Fibroblast of gingiva (primary cell): ENCODE results near the gene PER1.
"Not testable (repeated sequence)": the region's sequence is repeated elsewhere in the genome, so short reads cannot be mapped to it uniquely, and the experiment has no call there.

Source experiments
- DNase-seq: peaks from one replicate; pipeline ENCODE4 v3.0.0-alpha.2; 2011; ENCODE audit warnings: low read depth

Gene PER1

DNA sequence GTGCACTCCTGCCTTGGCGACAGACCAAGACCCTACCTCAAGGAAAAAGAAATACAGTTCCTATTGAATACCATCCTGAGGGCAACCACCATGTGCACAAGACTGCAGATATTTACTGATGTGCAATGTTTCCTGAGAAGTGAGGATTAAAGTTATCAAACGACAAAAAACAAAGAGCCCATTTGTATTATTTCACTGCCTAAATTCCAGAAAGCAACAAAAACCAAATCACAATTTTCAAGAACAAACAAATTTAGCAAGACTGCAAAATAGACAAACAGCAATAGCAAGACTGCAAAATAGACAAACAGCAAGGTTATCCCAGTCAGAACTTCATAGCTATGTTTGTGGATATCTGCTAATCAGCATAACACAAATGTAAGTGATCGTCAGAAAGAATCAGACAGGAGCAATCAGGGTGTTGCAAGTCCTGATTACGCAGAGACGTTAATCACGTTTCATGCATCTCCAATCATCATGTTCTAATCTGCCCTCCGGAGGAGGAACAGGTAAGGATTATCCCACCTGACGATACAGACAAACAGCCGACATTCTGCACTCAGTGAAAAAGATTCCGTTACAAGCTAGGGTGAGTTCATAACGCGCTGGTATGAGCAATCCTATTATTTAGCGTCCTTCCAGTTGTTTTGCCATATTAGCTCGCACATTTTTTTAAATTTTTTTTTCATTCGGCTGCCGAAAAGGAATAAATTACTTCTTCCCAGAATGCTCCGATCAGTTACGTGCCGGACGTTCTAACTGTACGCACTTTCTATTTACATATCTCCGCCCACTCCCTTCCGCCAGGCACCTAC is 21.1 kb upstream of the PER1 start:
- DNase-seq = peak; percentile 97

DNA sequence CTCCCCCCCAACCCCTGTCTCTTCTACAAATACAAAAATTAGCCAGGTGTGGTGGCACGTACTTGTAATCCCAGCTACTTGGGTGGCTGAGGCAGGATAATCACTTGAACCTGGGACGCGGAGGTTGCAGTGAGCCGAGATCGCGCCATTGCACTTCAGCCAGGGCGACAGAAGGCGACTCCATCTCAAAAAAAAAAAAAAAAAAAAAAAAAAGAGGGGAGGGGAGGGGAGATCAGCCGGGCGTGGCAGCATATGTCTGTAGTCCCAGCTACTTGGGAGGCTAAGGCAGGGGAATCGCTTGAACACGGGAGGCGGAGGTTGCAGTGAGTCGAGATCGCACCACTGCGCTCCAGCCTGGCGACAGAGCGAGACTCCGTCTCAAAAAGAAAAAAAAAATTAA is 18.0 kb upstream of the PER1 start:
- DNase-seq = not testable (repeated sequence)

DNA sequence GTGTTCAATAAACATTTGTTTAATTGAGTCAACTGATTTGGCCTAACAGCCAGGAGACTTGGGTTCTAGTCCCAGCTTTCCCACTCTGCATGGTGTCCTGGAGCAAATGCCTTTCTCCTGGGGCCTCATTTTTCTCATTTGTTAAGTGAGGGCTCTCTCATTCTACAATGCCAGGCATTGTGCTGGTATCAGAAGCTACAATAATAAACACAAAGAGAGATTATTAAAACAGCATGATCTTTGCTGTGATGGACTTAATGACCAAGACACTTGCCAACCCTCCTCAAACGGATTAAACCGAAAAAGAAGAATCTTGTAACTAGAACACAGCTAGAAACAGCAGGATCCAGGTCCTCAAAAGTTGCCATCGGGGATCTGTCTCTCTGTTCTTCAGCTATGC is 15.3 kb upstream of the PER1 start:
- DNase-seq = no peak

DNA sequence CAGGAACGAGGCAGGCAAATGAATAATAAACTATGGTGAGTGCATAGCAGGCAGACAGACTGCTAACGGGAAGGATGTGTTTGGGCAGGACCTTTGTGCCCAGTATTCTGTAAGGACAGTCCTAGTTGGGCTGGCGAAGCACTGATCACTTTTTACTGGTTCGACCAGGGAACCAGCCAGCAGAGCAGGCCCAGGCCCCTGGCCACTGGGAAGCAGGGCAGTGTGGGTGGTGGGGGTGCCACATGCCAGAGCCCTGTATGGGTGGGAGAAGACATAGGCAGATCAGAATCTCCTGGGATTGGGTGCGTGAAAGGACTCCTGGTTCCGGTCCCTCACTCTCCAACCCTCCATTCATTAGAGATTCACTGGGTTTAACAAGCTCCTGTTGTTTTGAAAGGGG is 14.5 kb upstream of the PER1 start:
- DNase-seq = no peak

DNA sequence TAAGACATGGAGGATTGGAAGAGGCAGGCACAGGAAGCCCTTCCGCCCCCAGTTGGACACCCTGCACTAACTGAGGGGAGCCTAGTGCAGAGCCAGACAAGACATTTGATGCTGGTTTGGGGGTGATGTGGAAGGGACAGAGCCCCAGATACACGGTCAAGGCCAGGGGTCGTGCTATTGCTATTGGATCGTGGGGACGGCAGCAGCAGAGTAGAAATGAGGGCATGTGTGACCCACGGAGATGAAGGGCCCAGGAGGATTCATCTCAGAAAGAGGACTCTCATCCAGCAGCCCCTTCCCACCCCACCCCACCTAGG is 12.6 kb upstream of the PER1 start:
- no peak for DNase-seq

DNA sequence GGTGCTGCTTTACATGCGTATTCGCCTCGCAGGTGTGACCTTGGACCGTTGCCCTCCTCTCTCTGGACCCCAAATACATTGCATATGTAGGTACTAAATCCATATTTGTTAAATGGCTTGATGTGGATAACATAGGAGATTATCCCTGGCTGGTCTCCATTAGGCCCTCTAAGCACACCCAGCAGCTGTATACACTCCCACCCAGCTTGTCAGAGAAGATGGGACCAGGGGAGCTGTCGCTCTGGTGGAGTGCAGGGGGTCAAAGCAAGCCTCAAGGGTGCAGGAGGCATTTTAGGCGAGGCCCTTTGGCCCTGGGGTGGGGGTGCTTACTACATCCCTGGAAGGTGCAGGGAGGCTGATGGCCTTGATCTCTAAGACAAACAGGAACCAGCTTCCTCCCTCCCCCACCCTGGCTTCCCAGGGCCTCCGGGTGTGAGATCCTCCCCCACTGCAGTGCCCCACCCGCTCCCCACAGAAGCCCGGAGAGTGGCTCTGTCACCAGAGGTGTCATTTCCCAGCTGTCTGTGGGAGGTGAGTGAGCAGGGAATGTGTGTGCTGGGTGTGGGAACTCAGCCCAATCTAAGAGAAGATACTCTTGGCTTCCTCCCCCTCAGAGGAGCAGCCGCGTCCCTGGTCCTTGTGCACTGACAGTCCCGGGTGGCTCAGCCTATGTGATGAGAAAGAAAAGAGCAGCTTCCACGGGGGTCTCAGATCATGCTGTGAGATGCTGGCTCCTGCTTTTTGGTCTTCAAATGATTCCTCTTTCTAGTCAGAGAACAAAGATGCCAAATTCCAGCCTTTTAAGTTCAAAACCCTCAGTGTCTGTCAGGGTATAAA is 12.0 kb upstream of the PER1 start:
- DNase-seq = no peak

DNA sequence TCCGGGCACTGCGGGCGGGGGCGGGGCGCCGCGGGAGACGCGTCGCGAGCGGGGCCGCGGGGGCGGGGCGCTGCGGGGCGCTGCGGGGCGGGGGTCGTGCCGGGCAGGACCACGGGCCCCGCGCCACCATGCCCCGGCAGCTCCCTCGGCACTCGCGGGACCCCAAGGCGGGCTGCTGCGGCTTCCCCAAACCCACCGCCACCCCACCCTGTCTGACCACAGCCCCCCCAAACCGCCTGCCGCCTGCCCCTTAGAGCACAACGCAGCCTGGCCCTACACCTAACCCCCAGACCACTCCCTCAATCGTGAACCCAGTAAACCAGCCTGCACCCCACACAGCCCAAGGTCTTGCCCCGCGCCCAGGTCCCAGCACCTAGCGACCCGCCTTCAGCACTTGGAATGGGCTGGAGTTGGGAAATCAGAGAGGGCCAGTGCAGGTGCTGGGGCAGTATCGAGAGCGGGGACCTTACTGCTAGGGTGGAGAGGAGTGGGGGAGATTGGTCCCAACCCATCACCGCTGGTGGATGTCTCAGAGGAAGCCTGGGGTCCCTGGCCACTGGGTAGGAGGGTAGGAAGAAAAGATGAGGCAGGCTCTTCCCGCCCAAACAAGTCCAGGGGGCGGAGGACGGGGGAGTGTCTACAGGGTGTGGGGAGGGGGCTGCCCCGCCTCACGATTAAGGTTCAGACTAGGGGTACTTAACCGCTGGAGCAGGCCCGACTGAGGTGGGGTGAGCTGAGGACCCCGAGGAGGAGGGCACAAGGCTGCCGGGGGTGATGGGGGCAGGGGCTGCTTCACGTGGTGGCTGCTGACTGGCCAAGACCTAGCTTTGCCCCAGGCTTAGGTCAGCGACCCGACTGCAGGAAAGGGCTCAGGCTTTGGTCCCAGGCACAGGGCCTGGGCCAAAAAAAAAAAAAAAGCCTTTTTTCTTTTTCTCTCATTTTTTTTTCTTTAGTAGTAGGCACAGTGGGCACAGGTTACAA is 11.1 kb upstream of the PER1 start:
- no peak for DNase-seq

DNA sequence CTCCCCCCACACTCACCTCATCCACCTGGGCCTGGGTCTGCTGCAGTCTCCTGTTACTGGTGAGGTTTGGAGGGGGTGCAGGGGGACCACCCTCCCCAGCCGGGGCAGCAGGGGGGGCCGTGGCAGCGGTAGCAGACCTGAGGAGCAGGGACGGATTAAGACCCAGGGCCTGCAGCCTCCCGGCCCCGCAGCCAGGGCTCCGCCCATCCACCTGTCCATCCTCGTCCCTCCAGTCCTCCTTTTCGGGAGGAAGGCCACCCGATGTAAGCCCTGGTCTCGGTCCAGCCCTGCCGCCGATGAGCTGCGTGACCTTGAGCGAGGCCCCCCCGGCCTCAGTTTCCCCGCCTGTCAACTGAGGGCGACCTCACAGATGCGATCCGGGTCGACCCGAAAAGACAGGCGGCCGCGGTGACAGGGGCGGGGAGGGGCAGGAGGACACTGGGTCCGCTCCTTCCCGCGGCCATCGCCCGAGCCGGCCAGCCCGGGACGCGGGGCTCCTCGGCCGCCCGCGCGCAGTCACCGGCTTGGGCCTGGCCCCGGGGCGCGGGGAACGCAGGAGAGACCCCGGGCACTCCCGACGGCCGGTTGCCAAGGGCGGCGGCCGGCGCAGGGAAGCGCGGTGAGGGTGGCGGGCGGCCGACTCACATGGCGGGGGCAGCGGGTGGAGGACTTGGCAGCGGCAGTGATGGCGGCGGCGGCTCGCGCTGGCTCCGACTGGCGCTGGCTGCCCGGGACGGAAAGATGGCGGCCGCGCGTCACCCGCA is 10.2 kb upstream of the PER1 start, which contains the start of gene VAMP2:
VAMP2 (minus strand) TSS at position 716 of the 764 bp plus-strand sequence; CDS start at position 647, 69 bp downstream.
- DNase-seq = peak; percentile 70

DNA sequence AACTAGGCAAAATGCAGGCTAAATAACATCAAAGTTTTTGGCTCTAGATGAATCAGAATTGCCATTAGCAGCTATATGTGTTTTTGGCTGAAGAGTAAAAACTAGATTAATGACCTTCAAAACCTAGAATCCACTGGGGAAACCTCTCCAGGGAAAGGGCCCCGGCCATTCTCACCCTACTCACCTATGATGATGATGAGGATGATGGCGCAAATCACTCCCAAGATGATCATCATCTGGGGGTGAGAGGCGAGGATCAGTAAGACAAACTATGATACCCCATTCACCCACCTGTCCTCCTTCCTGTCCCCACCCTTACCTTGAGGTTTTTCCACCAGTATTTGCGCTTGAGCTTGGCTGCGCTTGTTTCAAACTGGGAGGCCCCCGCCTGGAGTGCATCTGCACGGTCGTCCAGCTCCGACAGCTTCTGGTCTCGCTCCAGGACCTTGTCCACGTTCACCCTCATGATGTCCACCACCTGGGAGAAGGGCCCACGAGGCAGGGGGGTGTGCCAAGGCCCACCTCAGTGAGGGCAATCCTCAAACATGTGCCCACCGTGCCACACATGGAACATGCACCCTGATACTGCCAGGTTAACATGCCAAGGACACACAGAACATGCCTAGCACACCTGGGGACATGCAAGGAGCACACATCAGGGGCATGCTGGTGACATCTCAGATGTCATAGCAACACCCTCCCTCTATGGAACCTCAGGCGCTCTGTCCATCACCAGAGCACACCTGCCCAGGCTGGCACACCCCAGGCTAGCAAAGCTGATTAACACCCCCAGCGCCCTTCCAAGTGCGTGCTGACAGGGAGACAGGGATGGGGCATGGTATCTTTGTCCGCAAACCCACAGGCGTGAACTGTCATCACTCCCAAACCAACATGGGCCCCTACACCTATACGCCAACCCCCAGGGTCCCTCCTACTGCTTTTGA is 9.4 kb upstream of the PER1 start:
- DNase-seq = no peak

DNA sequence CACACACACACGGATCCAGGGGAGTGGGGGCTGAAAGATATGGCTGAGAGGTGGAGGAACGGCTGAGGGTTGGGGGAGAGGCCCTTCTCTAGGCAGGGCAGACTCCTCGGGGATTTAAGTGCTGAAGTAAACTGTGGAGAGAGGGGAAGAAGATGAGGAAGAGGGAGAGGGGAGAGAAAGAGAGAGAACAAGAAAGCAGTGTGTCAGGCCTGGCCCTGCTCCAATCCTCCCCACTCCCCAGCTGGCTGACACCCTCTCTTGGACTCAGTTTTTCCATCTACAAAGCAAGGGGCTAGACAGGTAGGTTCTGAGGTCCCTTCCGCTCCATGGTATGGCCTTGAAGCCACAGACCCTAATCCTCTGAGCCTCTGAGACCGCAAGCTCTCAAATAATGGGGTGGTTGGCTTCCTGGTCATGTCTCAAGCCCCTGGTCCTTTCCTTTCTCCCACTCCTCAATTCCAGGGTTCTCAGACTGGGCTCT is 8.6 kb upstream of the PER1 start:
- DNase-seq = no peak

DNA sequence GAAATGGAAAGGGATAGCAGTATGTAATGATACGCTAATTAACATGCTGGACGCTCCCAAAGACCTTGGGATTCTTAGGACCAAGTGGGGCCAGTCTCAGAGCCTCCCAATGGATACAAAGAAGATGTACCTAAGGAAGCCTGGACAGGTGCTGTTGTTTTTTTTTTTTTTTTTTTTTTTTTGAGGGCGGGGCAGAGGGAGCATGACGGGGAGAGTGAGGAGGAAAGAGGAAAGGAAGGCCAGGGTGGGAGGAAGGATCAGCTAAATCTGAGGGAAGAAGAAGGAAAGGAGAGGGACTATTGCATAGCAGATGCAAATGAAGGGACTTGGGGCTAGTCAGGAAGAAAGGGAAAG is 8.0 kb upstream of the PER1 start:
- DNase-seq = no peak

DNA sequence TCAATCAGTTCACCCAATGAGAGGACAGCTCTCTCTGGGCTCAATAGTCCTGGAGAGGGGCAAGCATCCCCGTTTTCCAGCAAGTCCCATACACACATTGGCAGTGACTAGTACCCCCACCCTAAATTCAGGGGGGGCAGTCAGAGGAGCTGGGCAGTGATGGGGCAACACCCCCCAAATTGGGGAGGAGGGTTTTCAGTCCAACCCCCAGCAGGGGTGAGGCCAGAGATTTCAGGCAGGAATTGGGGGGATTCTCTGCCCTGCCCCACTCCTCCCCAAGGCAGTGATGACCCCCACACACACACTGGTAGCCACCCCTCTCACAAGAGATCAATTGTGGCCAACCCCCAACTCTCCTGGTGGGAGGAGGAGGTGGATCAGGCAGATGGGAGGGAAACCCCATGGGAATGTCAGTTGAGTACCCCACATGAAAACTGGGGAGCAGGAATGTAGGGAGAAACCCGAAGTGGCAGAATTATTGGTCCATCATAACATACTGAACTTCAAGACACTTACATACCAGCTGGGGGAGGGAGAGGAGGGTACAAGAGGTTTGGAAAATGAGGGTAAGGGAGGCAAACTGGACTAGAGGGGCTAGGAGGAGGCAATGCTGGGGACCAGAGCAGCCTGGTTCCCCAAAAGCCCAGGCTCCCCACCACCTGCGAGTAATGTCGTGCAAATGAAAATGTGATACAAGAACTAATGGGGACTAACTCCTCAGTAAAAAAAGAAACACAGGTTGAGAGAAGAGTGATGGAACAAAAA is 7.4 kb upstream of the PER1 start:
- no peak for DNase-seq

DNA sequence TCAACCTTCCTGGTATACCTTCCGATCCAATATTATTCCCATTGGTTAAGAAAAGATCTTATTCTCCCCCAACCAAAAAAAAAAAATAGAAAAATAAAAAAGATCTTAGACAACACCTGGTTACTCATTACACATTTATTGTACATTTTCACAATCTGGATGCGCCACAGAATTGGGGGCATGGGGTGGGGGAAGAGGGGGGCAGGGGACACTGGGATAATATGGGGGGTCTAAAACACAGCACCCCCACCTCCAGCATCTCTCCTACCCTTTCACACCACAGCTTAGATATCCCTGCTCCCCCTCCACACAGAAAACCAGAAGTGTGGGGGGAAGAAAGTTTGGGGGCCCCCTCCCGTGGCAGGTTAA is 6.8 kb upstream of the PER1 start:
- DNase-seq = no peak

DNA sequence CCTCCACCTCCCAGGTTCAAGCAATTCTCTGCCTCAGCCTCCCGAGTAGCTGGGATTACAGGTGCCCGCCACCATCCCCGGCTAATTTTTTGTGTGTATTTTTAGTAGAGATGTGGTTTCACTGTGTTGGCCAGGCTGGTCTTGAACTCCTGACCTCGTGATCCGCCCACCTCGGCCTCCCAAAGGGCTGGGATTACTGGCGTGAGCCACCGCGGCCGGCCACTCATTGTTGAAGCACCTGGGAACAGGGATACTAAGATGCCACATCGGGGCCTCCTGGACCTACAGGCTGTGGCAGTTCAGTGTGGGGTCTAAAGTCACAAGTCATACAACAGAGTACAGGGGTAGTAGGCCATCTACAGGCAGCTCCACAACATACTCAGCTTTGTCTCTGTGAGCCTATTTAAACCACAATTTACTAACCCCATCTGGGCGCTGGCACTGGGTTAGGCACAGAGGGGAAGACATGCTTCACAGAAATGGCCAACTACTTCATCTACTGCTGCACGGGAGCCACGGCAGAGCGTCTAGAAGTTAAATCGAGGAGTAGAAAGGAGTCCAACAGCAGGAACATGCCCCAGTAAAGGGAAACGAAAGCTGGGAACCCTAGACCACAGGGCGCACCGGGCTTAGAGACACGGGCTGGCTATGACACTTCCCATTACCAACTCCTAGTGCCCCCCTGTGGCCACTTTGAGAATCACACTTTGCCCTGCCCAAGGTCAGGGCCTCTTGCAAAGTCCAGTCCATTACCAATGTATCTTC is 6.2 kb upstream of the PER1 start:
- peak; percentile 86 for DNase-seq

DNA sequence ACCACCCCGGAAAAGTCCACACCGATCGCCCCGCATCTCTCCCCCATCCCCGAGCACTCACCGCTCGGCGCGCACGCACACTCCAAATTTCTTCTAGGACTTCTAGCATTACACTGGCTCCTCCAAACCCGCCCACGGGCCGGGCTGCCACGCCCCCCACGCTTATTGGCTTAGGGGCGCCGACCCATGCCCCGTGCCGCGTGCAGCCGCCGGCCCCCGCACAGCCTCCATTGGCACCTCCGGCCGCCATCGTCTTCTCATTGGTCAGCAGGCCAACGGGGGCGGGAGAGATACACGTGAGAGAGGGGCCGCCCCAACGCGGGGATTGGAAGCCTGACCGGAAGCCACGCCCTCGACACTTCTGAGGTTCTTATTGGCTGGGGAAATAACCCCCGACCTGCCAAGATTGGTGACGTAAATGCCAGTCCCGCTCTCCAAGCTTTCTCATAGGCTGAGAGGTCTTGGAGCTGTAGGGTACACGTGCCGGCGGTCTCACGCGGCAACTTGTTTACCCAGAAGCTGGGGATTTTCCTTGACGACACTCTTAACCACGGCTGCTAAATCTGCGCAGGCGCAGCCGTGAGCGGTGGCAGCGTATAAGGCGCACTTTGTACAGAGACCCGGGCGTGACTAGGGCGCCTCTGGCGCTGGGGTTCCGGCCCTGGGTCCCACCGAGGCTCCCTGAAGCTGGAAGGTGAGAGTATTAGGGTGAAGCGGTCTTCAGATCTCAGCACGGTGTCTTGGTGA is 4.2 kb upstream of the PER1 start:
- DNase-seq = peak; percentile 100

DNA sequence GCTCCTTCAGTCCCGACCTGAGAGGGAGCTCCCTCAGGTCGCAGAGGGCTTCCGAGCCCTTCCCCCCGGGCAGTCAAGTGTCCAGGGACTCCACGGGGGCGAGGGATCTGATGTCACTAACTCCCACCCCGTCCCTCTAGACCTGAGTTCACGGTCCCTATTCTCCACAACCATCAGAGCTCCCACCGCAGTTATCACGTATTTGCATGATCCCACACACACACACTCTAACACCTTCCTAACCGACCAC is 3.7 kb upstream of the PER1 start:
- no peak for DNase-seq

DNA sequence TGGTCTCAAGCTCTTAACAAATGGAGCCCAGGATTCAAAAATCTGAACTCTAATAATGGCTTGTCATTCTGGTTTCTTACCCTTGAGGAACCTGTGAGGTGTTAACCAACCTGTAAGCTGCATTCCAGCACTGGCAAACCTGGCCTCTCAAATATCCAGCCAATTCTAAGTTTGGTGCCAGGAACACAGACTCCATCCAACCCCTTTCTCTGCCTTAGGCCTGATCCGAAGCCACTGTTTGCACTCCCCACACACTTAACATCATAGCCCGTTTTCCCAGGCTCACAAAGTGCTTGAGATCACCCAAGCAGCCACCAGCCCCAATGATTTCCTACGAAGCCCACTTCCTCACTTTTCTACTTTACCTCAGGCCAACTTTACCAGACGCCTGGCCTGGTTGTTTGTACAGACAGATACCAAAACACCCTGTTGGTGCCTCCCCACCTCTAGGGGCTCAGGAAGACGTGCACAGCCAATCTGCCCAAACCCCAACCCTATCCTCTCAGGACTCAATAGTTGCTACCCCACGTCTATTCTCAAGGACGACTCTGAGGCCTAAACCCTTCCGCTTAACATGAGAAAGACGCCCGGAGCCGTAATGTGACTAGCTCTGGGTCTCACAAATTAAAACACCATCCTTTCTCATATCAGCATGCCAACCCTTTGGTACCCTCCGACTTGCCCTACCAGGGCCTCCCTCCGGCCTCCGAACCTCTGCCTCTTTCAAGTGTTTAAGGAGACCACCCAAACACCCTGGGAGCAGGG is 3.2 kb upstream of the PER1 start:
- no peak for DNase-seq
